ENCODE measurements around the gene ATP6V1F.

The ATP6V1F gene

DNA sequence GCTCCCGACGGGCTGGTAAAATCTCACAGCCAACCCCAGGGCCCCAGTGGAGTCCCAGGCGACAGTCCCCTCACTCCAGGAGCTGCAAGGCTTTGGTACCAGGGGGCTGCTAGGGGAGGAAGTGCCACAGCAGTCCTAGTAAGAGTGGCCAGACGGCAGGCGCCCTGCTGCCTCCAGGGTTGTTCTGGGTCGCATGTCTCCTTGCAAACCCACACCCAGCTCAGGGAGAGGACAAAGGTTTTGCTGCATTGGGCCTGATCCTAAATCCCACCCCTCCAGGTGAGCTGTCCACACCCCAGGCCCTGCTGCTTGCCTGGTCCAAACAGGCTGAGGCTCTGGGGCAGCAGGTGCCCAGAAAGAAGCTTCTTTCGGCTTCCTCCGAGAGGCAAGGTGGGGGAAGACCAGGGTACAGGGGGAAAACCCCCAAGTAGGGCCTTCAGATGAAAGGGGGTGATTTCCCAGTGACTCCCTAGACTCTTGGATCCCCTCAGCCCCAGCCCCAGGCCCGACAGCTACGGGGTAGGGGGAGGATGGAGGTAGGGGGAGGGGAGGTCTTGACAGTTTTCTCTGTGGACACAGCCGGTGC lies 52.0 kb downstream of the ATP6V1F start:
- DNase-seq (ENCODE audit: extremely low read depth in 1 of 2, low read depth in 1 of 2) = no peak

DNA sequence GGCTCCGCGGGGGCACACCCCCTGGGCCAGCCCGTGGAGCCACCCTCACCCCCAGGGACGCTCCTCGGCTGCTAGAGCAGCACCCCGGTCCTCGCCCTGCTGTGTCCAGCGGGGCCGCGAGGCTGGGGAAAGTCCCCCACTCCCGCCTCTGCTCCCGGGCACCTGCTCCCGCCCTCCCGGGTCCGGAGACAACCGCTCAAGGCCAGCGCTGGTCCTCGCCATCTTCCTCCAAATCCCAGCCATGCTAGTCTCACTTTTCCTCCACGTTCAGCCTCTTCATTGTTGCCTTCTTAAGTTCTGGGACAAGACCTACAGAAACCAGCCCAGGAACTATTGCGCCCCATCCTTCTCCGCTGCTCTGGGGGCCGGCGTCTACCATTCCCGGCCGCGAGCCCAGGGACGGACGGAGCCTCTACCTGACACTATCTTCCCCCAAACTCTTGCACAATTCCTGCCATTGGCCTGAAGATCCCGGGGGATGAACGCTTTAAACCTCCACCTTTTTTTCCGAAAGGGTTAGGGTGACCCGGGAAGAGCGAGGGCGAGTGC lies 52.7 kb downstream of the ATP6V1F start:
- no peak for DNase-seq (ENCODE audit: extremely low read depth in 1 of 2, low read depth in 1 of 2)

Measured in stimulated activated CD8-positive, alpha-beta memory T cell treated with anti-CD3 and anti-CD28 coated beads, Interleukin-7, amount 100 ng/mL, for 48 hours (primary cell).